ENCODE data around the gene CDAN1.

GRCh38 chr15:42711746-42712145, 25.2 kb downstream of the CDAN1 start:
- TF ChIP-seq POLR2A (IDR thresholded peaks at IDR 0.05; ENCODE audit: low read length) (no peak), GATA1 (IDR thresholded peaks at IDR 0.05; ENCODE audit: low read depth, low read length) (no peak)
